GM13977 (cell line): ENCODE measurements around the gene IL1RL1.
"Not testable (repeated sequence)": the region's sequence is repeated elsewhere in the genome, so short reads cannot be mapped to it uniquely, and the experiment has no call there.

Experiments
- DNase-seq: peaks from one replicate; pipeline ENCODE4 v3.0.0; 2012; ENCODE audit warnings: low spot score
- CTCF ChIP-seq: IDR thresholded peaks from 2 replicates; pipeline ENCODE4 v1.5.1; 2012; ENCODE audit warnings: mild to moderate bottlenecking, control low read depth; ENCODE audit not compliant: insufficient read depth; ENCODE audit errors: extremely low read depth, missing control alignments
- in situ Hi-C: fragments of 300-500 bp; cut with MboI; formaldehyde crosslinking; loops from one replicate; pipeline ENCODE4 v1.12.0; 2022; ENCODE audit warnings: low sequenced_read_pairs, low pct_unique_long_range_greater_than_20kb, mixed read lengths, inconsistent platforms; ENCODE audit not compliant: unreplicated experiment

Gene IL1RL1

GRCh38 chr2:102321941-102322719 is 10.8 kb downstream of the IL1RL1 start:
- no peak for DNase-seq
- in situ Hi-C loops = loop anchor here (25.0 kb wide), 2 partner anchors 110 to 115 kb away; no protein-coding TSS in a partner anchor
- TF ChIP-seq CTCF = no peak

- DNase-seq = not testable (repeated sequence)
- in situ Hi-C loops = loop anchor here (25.0 kb wide), 2 partner anchors 112 to 113 kb away; no protein-coding TSS in a partner anchor
Measured at GRCh38 chr2:102324914-102325313, 13.6 kb downstream of the IL1RL1 start.

- no peak for DNase-seq
- in situ Hi-C loops = no loop called here
- no peak for TF ChIP-seq CTCF
Measured at GRCh38 chr2:102331311-102331980, 20.1 kb downstream of the IL1RL1 start.

- no peak for DNase-seq
- in situ Hi-C loops = no loop called here
- no peak for TF ChIP-seq CTCF
Measured at GRCh38 chr2:102334486-102334885, 23.1 kb downstream of the IL1RL1 start.

GRCh38 chr2:102335871-102336366 is 24.6 kb downstream of the IL1RL1 start:
- no peak for TF ChIP-seq CTCF

GRCh38 chr2:102336502-102336945 is 25.2 kb downstream of the IL1RL1 start:
- DNase-seq = no peak
- TF ChIP-seq CTCF = no peak
- in situ Hi-C loops = no loop called here

More at GRCh38 chr2:102335871-102336366, 24.6 kb downstream of the IL1RL1 start:
- no peak for DNase-seq
- in situ Hi-C loops = no loop called here

GRCh38 chr2:102337012-102337411 is 25.6 kb downstream of the IL1RL1 start:
- TF ChIP-seq CTCF = no peak
- DNase-seq = no peak
- in situ Hi-C loops = no loop called here
